H9 (cell line): ENCODE data around the gene PTGER2. TPM values are rescaled to one million over a fixed set of nuclear protein-coding genes. Genes with fewer than 3 reads are reported as not detected.

Experiments
- DNase-seq: peaks from one replicate; pipeline ENCODE4 v3.0.0-alpha.2; 2017
- H2AFZ ChIP-seq: one replicate; pipeline ENCODE4 v1.6.1; 2013; ENCODE audit warnings: mild to moderate bottlenecking, low read length, control low read depth, moderate library complexity
- H2AK5ac ChIP-seq: 2 replicates; pipeline ENCODE4 v1.6.1; 2013; ENCODE audit warnings: low read length, control low read depth, mixed read lengths; ENCODE audit not compliant: insufficient read length
- H2BK120ac ChIP-seq: one replicate; pipeline ENCODE4 v1.6.1; 2013; ENCODE audit warnings: low read depth, mild to moderate bottlenecking, low read length, control low read depth, inconsistent platforms; ENCODE audit not compliant: poor library complexity, severe bottlenecking
- H2BK12ac ChIP-seq: 2 replicates; pipeline ENCODE4 v1.6.1; 2013; ENCODE audit warnings: low read length, control low read depth, mixed read lengths, low read depth; ENCODE audit not compliant: insufficient read length
- H2BK15ac ChIP-seq: 2 replicates; pipeline ENCODE4 v1.6.1; 2013; ENCODE audit warnings: low read depth, low read length, control low read depth
- H2BK20ac ChIP-seq: one replicate; pipeline ENCODE4 v1.6.1; 2013; ENCODE audit warnings: low read depth, mild to moderate bottlenecking, low read length, control low read depth, inconsistent platforms; ENCODE audit not compliant: poor library complexity, severe bottlenecking
- H2BK5ac ChIP-seq: 2 replicates; pipeline ENCODE4 v1.6.1; 2013; ENCODE audit warnings: low read length, control low read depth, mixed read lengths; ENCODE audit not compliant: insufficient read length
- H3K14ac ChIP-seq: 2 replicates; pipeline ENCODE4 v1.6.1; 2013; ENCODE audit warnings: low read length, control low read depth; ENCODE audit not compliant: insufficient read depth
- H3K18ac ChIP-seq: 2 replicates; pipeline ENCODE4 v1.6.1; 2013; ENCODE audit warnings: low read depth, mild to moderate bottlenecking, mixed read lengths, low read length, control low read depth; ENCODE audit not compliant: insufficient read length
- H3K23ac ChIP-seq: 2 replicates; pipeline ENCODE4 v1.6.1; 2013; ENCODE audit warnings: low read length, control low read depth, mixed read lengths, low read depth; ENCODE audit not compliant: insufficient read length
- H3K23me2 ChIP-seq: 2 replicates; pipeline ENCODE4 v1.6.1; 2013; ENCODE audit warnings: low read depth, mild to moderate bottlenecking, mixed read lengths, low read length, control low read depth; ENCODE audit not compliant: insufficient read length, poor library complexity, severe bottlenecking
- H3K27ac ChIP-seq: 2 replicates; pipeline ENCODE4 v1.5.1; 2013; ENCODE audit warnings: low read length, control low read depth, mixed read lengths, low read depth; ENCODE audit not compliant: insufficient read length
- H3K27me3 ChIP-seq: 2 replicates; pipeline ENCODE4 v1.6.1; 2013; ENCODE audit warnings: low read length, control low read depth, inconsistent platforms; ENCODE audit not compliant: insufficient read depth
- H3K4ac ChIP-seq: 2 replicates; pipeline ENCODE4 v1.6.1; 2013; ENCODE audit warnings: low read depth, mild to moderate bottlenecking, control low read depth, inconsistent platforms, low read length, moderate library complexity
- H3K4me1 ChIP-seq: 2 replicates; pipeline ENCODE4 v1.6.1; 2013; ENCODE audit warnings: low read length, control low read depth, inconsistent platforms; ENCODE audit not compliant: insufficient read depth
- H3K4me2 ChIP-seq: 2 replicates; pipeline ENCODE4 v1.6.1; 2013; ENCODE audit warnings: low read length, control low read depth, mixed read lengths; ENCODE audit not compliant: insufficient read length, insufficient read depth
- H3K56ac ChIP-seq: 2 replicates; pipeline ENCODE4 v1.6.1; 2013; ENCODE audit warnings: low read depth, mild to moderate bottlenecking, mixed read lengths, low read length, control low read depth; ENCODE audit not compliant: insufficient read length
- H3K79me1 ChIP-seq: 2 replicates; pipeline ENCODE4 v1.6.1; 2013; ENCODE audit warnings: low read depth, mild to moderate bottlenecking, moderate library complexity, low read length, control low read depth, inconsistent platforms; ENCODE audit not compliant: insufficient read depth, poor library complexity, severe bottlenecking
- H3K79me2 ChIP-seq: 2 replicates; pipeline ENCODE4 v1.6.1; 2013; ENCODE audit warnings: low read length, control low read depth, inconsistent platforms; ENCODE audit not compliant: insufficient read depth
- H3K9ac ChIP-seq: 2 replicates; pipeline ENCODE4 v1.6.1; 2013; ENCODE audit warnings: low read length, control low read depth, mixed read lengths; ENCODE audit not compliant: insufficient read length; ENCODE audit errors: extremely low read depth
- H3K9me3 ChIP-seq: one replicate; pipeline ENCODE4 v1.6.1; 2013; ENCODE audit warnings: low read depth, low read length, inconsistent platforms; ENCODE audit not compliant: control insufficient read depth
- H3T11ph ChIP-seq: one replicate; pipeline ENCODE4 v1.6.1; 2013; ENCODE audit warnings: mild to moderate bottlenecking, low read length, control low read depth, inconsistent platforms
- H4K20me1 ChIP-seq: one replicate; pipeline ENCODE4 v1.6.1; 2013; ENCODE audit not compliant: control insufficient read depth, insufficient read length, insufficient read depth
- H4K5ac ChIP-seq: 2 replicates; pipeline ENCODE4 v1.6.1; 2013; ENCODE audit warnings: low read depth, mild to moderate bottlenecking, mixed read lengths, low read length, control low read depth; ENCODE audit not compliant: insufficient read length
- H4K8ac ChIP-seq: replicated peaks from 2 replicates; pipeline ENCODE4 v1.6.1; 2013; ENCODE audit warnings: low read length, control low read depth, mixed read lengths, low read depth; ENCODE audit not compliant: insufficient read length
- H4K91ac ChIP-seq: 2 replicates; pipeline ENCODE4 v1.6.1; 2013; ENCODE audit warnings: low read depth, mild to moderate bottlenecking, moderate library complexity, mixed read lengths, low read length, control low read depth; ENCODE audit not compliant: insufficient read length
- H3K27ac Mint-ChIP-seq, 3 experiments: 2 replicates in 2 of 3; 3 replicates in 1 of 3; pipeline ENCODE4 v1.8.0; 2020 to 2021; ENCODE audit warnings: mixed read lengths in 3 of 3, mild to moderate bottlenecking in 1 of 3, moderate library complexity in 1 of 3
- H3K27me3 Mint-ChIP-seq: 2 replicates; pipeline ENCODE4 v1.8.0; 2021; ENCODE audit warnings: low read depth, mild to moderate bottlenecking, moderate library complexity, mixed read lengths
- H3K36me3 Mint-ChIP-seq, 3 experiments: 2 replicates in 2 of 3; 3 replicates in 1 of 3; pipeline ENCODE4 v1.8.0; 2020 to 2021; ENCODE audit warnings: low read depth in 3 of 3, mixed read lengths in 3 of 3; ENCODE audit not compliant: insufficient read depth in 1 of 3
- H3K4me1 Mint-ChIP-seq, 2 experiments: 2 replicates each; pipeline ENCODE4 v1.8.0; 2020; ENCODE audit warnings: mixed read lengths in 2 of 2
- H3K4me3 Mint-ChIP-seq, 2 experiments: 2 replicates in 1 of 2; 3 replicates in 1 of 2; pipeline ENCODE4 v1.8.0; 2020 to 2021; ENCODE audit warnings: mild to moderate bottlenecking in 2 of 2, mixed read lengths in 2 of 2, moderate library complexity in 1 of 2
- H3K9me3 Mint-ChIP-seq, 2 experiments: 2 replicates in 1 of 2; 3 replicates in 1 of 2; pipeline ENCODE4 v1.8.0; 2020; ENCODE audit warnings: mild to moderate bottlenecking in 2 of 2, mixed read lengths in 2 of 2, moderate library complexity in 1 of 2
- CTCF ChIP-seq: fragments of 200-600 bp; sonication (generic); conservative IDR thresholded peaks from 3 replicates; pipeline ENCODE4 v1.8.0; 2021; ENCODE audit warnings: antibody characterized with exemption, mild to moderate bottlenecking
- WGBS: extraction: QIAGEN DNeasy Blood & Tissue Kit; methylation state at CpG from one replicate; pipeline ENCODE4 v1.1.7; 2013; ENCODE audit warnings: missing lambda C conversion rate, low lambda C conversion rate, mixed read lengths; ENCODE audit not compliant: insufficient read length; ENCODE audit errors: extremely low coverage; 5-methylcytosine and 5-hydroxymethylcytosine counted together
- total RNA-seq: library from RNA; stranded (reverse); gene quantifications from 2 replicates; pipeline ENCODE4 v1.2.1, GENCODE V29; 2021

Gene PTGER2
- total RNA-seq, 1 experiment from 2014 or later, result 1.0 TPM

GRCh38 chr14:52286661-52287649 is 27.2 kb upstream of the PTGER2 start:
- H3K4me1 Mint-ChIP-seq, result peaks cover 19 to 25% of the 10 kb centered on the region in 2 experiments
- H3K4me1 ChIP-seq, result peaks cover 5% of the 10 kb centered on the region; the same call in 1 of the 2 replicates
- no peak overlapping the region for H3T11ph ChIP-seq
- no peaks in the 10 kb centered on the region for H3K79me1 ChIP-seq
- H2BK20ac ChIP-seq, result no peak overlapping the region
- no peak overlapping the region for H3K56ac ChIP-seq
- no peak overlapping the region for H2BK120ac ChIP-seq
- no peaks in the 10 kb centered on the region for H3K9me3 Mint-ChIP-seq
- no peaks in the 10 kb centered on the region for H4K20me1 ChIP-seq
- no peak overlapping the region for H2BK12ac ChIP-seq
- no CpG with 5 or more reads among the region's 4 CpGs for WGBS
- H2BK15ac ChIP-seq, result no peak overlapping the region
- H2BK5ac ChIP-seq, result no peak overlapping the region
- no peak overlapping the region for H3K27ac ChIP-seq
- H3K27me3 ChIP-seq, result no peaks in the 10 kb centered on the region
- DNase-seq, result no peak
- no peak overlapping the region for H3K27ac Mint-ChIP-seq
- no peak overlapping the region for H3K18ac ChIP-seq
- no peaks in the 10 kb centered on the region for H3K79me2 ChIP-seq
- no peak overlapping the region for H3K23ac ChIP-seq
- no peak overlapping the region for H3K14ac ChIP-seq
- H3K36me3 Mint-ChIP-seq, result no peaks in the 10 kb centered on the region; a peak in 1 of 7 replicates
- no peak overlapping the region for H3K9ac ChIP-seq
- no peak overlapping the region for H3K4me3 Mint-ChIP-seq
- H4K5ac ChIP-seq, result no peak overlapping the region
- no peak overlapping the region for H4K8ac ChIP-seq
- no peak overlapping the region for H4K91ac ChIP-seq
- no peak overlapping the region for H3K4me2 ChIP-seq
- no peak for TF ChIP-seq CTCF
- no peaks in the 10 kb centered on the region for H3K9me3 ChIP-seq
- H2AFZ ChIP-seq, result no peak overlapping the region
- H3K27me3 Mint-ChIP-seq, result no peaks in the 10 kb centered on the region
- no peak overlapping the region for H2AK5ac ChIP-seq
- H3K4ac ChIP-seq, result no peak overlapping the region
- no peaks in the 10 kb centered on the region for H3K23me2 ChIP-seq
